Measurements from ENCODE around the gene ANKRD36C.
"Not testable (repeated sequence)": the region's sequence is repeated elsewhere in the genome, so short reads cannot be mapped to it uniquely, and the experiment has no call there.

ANKRD36C gene

DNA sequence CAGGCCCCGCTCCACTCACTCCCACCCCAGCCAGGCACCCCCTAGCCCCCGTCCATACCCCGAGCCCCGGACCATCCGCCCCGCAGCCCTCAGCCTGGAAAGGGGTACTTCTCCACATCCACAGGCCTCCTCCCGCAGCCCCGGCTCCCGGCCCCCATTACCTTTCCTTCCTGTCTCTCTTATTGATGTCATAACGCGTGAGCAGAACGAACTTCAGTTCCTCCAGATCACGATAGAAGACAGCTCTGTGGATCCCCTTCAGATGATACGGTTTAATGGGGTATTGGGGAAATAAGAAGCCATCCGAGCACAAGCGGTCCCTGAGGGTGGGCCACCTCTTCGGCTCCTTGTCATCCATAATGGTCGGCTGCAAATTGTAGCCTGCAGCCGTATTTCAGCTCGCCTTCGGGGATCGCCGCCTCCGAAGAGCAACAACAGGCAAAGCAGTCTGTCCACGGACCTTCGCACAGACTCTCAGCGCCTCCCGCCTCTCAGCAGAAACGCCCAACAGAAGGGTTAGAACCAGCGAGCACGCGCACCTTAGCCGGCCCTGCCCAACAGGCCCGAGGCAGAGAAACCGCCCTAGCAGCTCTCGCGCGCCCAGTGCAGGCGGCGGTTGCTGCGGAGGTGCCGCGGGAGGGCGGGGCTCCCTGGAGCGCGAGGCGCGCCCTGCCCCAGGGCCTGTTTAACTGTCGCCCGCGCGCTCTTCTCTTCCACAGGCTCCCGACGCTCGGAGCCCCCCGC, at the start of gene ANKRD36C:
ANKRD36C (minus strand) TSS at position 474 of the 744 bp plus-strand sequence; CDS start at position 358, 116 bp downstream.
- Histone ChIP-seq H3K9ac (peak within 1 kb of the TSS; percentile 80), H3K4me2 (peak within 1 kb of the TSS; percentile 92), H3K4me3 (peak within 1 kb of the TSS; percentile 73), H3K27ac (peak within 1 kb of the TSS; percentile 78)
- H3K27me3 ChIP-seq, H3K4me1 ChIP-seq, H3K36me3 ChIP-seq, H4K20me1 ChIP-seq, H3K9me3 ChIP-seq: not testable (repeated sequence)

DNA sequence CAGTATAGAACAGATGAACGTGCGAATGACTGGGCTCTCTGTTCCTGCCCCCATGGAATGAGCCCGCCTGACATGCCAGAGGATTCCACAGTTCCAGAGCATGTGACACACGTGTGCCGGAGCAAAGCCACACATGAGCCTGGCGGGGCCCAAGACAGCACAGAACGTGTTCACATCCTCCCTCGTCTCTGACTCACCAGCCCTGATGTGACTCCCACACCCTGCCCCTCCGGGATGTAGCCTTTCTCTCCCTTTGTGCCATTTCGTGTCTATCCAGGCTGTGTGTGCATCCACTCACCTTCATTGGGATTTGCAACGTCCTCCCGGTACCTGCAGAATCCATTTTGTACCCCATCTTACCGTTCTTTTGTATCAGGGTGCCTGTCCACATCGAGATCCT, 43.9 kb upstream of the ANKRD36C start:
- H3K4me2 ChIP-seq, H3K4me3 ChIP-seq, H3K36me3 ChIP-seq, H3K4me1 ChIP-seq, H3K9ac ChIP-seq, H3K9me3 ChIP-seq, H3K27me3 ChIP-seq, H3K27ac ChIP-seq, H4K20me1 ChIP-seq: not testable (repeated sequence)

DNA sequence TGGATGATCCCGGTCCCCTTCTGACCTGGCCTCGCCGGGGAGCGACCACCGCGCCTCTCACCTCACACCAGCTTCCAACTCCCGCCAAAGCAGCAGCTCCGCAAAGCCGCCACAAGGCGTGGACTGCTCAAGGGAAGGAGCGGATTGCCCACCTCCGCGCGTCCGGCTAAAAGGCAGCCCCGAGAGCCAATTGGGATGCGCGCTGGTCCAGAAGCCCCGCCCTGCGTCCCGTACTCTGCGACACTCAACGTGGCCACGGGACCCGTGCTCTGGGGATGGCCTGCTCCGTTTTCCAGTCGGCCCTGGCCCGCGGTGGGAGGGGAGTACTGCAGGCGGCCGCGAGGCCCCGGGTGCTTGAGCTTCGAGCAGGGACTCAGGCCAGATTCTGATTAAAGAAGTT, 43.2 kb upstream of the ANKRD36C start, which contains the start of gene GPAT2:
GPAT2 (minus strand) TSS at position 125 of the 400 bp plus-strand sequence. CDS start 2,557 bp downstream, outside the sequence.
- not testable (repeated sequence) for H3K27me3 ChIP-seq, H3K4me1 ChIP-seq, H3K4me2 ChIP-seq, H4K20me1 ChIP-seq, H3K27ac ChIP-seq, H3K9ac ChIP-seq, H3K9me3 ChIP-seq, H3K36me3 ChIP-seq, H3K4me3 ChIP-seq

DNA sequence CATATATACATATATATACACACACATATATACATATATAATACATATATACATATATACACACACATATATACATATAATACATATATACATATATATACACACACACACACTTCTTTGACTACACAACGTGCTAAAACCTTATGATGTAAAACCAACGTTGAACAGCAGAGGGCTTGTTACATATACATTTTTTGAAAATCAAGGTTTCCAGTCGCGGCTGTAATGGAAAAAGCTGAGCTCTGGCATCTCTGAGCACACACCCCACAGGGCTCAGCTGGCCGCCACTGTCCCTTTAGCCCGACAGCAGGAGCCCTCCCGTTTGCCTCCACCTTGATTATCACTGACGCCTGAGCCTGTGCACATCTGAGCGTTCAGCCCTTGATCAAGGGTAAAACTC, 42.4 kb upstream of the ANKRD36C start:
- not testable (repeated sequence) for H3K4me1 ChIP-seq

DNA sequence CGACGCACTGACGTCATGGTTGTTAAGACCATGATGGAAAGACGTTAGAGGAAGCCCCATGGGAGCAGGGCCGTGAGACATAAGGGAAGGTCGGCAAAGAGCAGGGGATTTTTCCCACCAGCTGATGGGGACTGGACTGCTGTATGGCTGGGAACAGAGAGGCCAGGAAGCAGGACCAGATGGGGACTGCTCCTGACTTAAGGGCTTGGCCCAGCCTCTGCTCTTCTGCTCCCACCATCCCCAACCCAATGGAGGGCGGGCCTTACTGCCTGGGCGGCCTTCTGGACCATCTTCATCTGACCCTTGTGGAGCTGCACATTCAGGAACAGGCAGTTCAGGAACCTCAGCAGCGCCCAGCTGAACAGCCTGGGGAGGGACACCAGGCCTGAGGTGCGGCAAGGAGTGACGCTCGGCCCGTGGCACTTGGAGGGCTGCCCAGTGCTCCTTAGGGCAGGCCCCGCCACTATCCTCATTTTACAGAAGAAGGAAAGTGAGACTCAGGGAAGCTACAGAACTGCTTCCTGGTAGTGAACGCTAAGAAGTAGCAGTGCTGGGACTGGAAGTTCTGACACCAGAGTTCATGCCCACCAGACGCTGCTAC, 36.2 kb upstream of the ANKRD36C start:
- not testable (repeated sequence) for H3K4me1 ChIP-seq, H3K9ac ChIP-seq, H3K36me3 ChIP-seq, H3K27ac ChIP-seq, H3K4me3 ChIP-seq, H3K9me3 ChIP-seq, H4K20me1 ChIP-seq, H3K4me2 ChIP-seq, H3K27me3 ChIP-seq

More for the DNA sequence above, 42.4 kb upstream of the ANKRD36C start:
- not testable (repeated sequence) for H3K9ac ChIP-seq, H4K20me1 ChIP-seq, H3K27me3 ChIP-seq, H3K4me3 ChIP-seq, H3K36me3 ChIP-seq, H3K4me2 ChIP-seq, H3K9me3 ChIP-seq, H3K27ac ChIP-seq

DNA sequence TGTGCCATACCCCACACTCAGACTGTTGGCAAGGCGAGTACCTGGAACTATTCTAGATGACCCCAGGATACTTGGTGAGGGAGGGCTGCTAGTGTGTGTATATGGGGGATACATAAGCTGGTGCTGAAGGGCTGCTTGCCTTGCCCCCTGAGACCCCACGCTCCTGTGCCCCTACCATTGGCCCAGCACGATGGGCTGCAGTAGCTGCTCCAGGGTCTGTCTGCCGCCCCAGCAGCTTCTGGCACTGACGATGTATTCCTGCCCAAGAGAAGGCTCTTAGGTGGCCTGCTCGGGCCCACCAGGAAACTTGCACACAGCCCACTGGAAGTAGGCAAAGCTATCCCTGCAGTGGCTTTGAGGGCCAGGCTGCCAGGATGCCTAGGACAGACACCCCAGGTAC, 34.1 kb upstream of the ANKRD36C start:
- not testable (repeated sequence) for H3K4me2 ChIP-seq, H3K27ac ChIP-seq, H3K27me3 ChIP-seq, H3K4me3 ChIP-seq, H3K9ac ChIP-seq, H4K20me1 ChIP-seq, H3K4me1 ChIP-seq, H3K9me3 ChIP-seq, H3K36me3 ChIP-seq

DNA sequence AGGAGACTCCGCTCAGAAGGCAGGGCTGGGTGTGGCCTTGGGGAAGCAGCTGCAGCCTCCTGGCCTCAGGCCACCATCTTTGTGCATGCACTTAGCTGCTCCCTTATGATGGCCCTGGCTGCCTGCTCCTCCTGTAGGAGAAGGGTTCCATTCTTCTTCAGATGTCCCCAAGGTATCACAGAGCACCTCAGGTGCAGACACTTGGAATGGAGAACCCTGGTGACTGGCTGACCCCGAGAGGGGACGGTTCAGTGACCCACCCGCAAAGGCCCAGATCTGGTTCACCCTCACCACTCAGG, 33.5 kb upstream of the ANKRD36C start:
- TF ChIP-seq Cebpa-rat (IDR thresholded peaks at IDR 0.05) = no peak
- Histone ChIP-seq H4K20me1 (no peaks in the 10 kb centered on the region), H3K9ac (no peak overlapping the region), H3K36me3 (no peaks in the 10 kb centered on the region), H3K4me1 (peaks cover 15% of the 10 kb centered on the region), H3K9me3 (no peaks in the 10 kb centered on the region), H3K4me3 (no peak overlapping the region), H3K27ac (no peak overlapping the region), H3K4me2 (no peak overlapping the region), H3K27me3 (no peaks in the 10 kb centered on the region)

DNA sequence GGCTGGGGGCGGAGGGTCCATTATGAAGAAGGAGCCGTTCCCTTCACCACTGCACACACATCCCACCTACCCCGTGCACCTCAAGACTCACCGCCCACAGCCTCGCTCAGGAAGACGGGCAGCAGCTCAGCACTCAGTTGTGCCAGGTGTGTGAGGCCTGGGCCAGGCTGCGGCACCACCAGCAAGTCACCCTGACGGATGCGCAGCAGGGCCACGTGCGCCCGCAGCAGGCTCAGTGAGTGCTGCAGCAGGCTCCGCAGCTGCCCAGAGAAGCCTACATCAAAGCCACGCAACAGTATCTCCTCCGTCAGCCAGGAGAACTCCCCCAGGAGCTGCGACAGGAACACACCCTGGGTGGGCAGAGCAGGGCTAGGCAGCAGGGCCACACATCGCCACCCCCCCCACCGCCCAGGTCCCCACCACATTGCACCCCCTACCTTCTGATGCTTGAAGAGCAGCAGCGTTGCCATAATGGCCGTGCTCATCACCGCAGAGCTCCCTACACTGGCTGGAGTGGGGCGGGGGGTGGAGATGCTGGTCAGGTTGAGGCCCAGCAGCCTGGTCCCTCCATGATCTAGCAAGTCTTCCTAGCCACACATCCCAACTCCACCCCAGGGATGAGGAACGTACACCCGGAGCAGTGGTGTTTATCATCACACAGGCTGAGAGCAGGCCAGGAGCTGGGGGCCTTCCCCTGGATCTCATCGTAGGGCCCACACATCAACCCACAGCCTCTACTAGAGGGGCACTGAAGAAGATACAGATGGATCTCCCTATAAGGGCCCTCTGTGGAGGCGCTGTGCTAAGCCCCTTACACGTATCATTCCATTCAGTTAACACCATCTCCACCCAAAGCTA, 32.9 kb upstream of the ANKRD36C start:
- no peak for TF ChIP-seq Cebpa-rat (IDR thresholded peaks at IDR 0.05)

DNA sequence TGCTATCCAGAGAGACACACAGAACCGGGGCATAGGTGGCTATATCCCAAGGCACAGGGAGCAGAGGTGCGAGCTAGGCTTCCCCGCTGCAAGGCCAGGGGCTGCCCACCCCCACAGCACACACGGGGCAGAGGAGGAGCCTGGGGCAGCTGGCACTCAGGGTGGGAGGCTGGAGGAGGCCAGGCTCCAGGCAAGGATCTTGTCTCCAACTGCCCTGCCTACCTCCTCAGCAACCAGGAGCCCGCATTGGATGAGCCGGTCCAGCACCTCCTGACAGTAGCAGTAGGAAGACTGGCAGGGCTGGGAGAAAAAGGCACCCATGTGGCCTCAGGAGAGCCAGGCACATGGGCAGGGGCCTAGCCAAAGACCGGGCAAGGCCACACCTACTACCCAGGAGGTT, 32.1 kb upstream of the ANKRD36C start:
- not testable (repeated sequence) for H3K4me2 ChIP-seq, H4K20me1 ChIP-seq, H3K9ac ChIP-seq, H3K36me3 ChIP-seq, H3K4me3 ChIP-seq, H3K9me3 ChIP-seq, H3K27ac ChIP-seq, H3K27me3 ChIP-seq
- H3K4me1 ChIP-seq = peaks cover 23% of the 10 kb centered on the region

More for the DNA sequence above, 32.9 kb upstream of the ANKRD36C start:
- H3K27me3 ChIP-seq = no peaks in the 10 kb centered on the region
- no peak overlapping the region for H3K9ac ChIP-seq
- H3K36me3 ChIP-seq = no peaks in the 10 kb centered on the region
- H4K20me1 ChIP-seq = no peaks in the 10 kb centered on the region
- H3K27ac ChIP-seq = no peak overlapping the region
- peaks cover 19% of the 10 kb centered on the region for H3K4me1 ChIP-seq
- no peak overlapping the region for H3K4me3 ChIP-seq
- no peaks in the 10 kb centered on the region for H3K9me3 ChIP-seq
- H3K4me2 ChIP-seq = no peak overlapping the region

DNA sequence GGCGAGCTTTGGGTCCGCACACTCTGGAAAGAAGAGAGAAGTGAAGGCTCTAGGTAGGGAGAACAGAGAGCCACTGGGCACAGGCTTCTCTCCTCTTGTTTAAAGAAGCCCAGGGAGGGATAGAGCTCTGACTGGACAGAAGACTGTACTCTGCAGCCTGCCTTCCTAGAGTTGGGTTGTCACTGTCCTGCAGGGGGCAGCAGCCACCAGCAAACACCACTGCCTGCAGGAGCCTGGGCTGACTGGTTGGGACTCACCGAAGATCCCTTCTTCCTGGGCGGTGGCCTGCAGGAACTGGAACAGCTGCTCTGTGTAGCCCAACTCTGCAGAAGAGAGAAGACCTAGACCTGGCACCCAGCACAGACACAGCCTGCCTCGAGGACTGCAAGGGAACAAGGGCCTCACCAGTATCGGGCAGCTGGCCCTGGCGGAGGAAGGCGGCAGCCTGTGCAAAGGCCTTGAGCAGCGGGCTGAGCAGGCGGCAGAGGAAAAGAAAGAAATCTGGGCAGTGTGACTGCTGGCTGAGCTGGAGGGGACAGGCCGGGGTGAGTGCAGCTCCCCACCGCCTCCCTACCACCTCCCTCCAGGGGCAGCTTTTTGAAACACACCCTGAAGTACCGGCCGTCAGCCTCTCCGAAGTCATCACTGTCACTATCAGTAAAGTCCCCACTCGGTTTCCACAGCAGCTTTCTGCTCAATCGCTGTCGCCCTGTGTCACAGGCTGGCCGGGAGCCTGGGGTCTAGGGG, 31.2 kb upstream of the ANKRD36C start:
- H3K36me3 ChIP-seq, H3K27me3 ChIP-seq, H4K20me1 ChIP-seq, H3K27ac ChIP-seq, H3K9me3 ChIP-seq, H3K4me3 ChIP-seq, H3K9ac ChIP-seq: not testable (repeated sequence)
- H3K4me2 ChIP-seq = peak overlapping the region; percentile 37
- peaks cover 23% of the 10 kb centered on the region for H3K4me1 ChIP-seq

DNA sequence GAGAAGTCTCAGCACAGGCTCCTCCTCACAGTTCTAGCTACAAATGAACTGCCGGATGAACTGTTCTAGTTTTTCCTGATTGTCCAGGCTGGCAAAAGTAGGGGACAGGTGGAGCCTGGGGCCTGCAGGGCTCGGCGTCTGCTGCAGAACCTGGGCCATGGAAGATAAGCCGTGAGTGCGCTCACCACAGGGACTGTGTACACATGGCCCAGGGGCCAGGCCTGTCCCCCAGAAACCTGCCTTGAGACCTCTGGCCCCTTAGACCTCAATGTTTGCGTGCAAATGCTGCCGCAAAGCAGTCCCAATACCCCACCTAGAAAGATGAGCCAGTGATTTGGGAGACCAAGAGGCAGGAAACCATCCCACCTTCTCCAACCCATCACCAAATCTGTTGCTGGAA, 30.5 kb upstream of the ANKRD36C start:
- peaks cover 23% of the 10 kb centered on the region for H3K4me1 ChIP-seq
- not testable (repeated sequence) for H3K9me3 ChIP-seq, H3K36me3 ChIP-seq, H3K27me3 ChIP-seq, H3K4me2 ChIP-seq, H3K9ac ChIP-seq, H3K27ac ChIP-seq, H3K4me3 ChIP-seq, H4K20me1 ChIP-seq

DNA sequence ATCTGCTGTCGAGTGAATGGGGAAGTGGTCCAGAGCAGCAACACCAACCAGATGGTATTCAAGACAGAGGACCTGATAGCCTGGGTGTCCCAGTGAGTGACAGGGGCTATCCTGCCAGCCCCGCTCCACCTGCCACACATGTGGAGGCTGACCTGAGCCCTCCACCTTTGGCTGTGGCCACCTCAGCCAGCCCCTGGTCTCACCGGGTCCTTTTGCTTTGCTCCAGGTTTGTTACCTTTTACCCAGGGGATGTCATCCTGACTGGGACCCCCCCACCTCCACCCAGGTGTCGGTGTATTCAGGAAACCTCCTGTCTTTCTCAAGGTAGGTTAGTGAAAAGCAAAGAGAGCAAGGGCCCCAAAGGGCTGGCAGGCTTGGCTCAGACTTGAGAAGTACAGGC, 29.5 kb upstream of the ANKRD36C start:
- not testable (repeated sequence) for H3K9ac ChIP-seq, H3K36me3 ChIP-seq, H4K20me1 ChIP-seq, H3K4me2 ChIP-seq, H3K27me3 ChIP-seq, H3K4me3 ChIP-seq, H3K27ac ChIP-seq, H3K9me3 ChIP-seq
- peaks cover 23% of the 10 kb centered on the region for H3K4me1 ChIP-seq

DNA sequence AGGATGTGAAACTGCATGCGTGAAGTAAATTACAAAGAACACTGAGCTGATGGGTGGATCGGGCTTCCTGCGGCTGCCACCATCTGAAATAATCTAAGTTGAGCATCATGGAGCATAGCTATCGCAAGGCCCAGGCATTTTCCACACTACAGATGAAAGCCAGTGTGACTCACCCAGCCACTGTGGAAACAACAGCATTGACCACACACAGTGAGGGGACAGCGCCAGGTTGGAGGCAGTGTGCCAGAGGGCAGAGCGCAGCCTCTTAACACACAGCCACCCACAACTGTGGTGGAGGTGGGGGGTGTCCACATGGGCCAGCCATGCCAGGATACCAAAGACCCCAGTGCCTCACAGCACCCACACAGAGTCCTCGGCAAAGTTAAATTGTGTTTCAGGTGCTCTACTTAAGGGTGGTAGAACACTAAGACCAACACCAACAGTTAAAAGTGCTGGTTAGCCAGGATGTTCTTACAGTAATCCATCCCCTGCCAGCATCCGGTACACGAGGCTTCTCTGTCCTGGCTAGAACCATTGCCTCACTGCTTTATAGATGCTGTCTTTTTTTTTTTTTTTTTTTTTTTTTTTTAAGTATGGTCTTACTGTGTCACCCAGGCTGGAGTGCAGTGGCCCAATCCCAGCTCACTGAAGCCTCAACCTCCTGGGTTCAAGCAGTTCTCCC, 28.4 kb upstream of the ANKRD36C start:
- not testable (repeated sequence) for H3K4me3 ChIP-seq, H3K9me3 ChIP-seq, H3K27ac ChIP-seq, H3K9ac ChIP-seq, H3K27me3 ChIP-seq, H4K20me1 ChIP-seq, H3K36me3 ChIP-seq
- peak overlapping the region; percentile 49 for H3K4me2 ChIP-seq
- H3K4me1 ChIP-seq = peaks cover 23% of the 10 kb centered on the region

Data from BLaER1 (cell line).